ENCODE data around the gene CORIN.

The CORIN gene

DNA sequence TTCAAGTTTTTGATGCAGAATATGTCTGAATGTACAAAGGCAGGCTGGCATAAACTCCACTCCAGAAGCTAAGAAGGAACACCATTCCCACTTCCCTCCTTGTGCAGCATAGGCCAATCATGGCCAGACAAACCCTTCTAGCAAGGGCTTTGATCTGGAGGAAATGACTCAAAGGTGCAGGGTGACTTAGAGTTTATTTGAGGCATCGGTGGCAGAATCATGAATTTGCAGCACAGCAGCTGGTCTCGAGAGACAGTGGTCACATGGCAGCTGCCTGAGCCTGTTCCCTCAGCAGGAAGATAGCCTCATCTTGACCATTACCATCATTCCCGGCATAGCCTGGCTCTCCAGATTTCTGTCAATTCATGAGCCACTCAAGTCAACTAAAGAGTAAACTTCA is 198.3 kb downstream of the CORIN start:
- no peak for DNase-seq (ENCODE audit: extremely low read depth, low read depth)
- TF ChIP-seq, protein P1, sequence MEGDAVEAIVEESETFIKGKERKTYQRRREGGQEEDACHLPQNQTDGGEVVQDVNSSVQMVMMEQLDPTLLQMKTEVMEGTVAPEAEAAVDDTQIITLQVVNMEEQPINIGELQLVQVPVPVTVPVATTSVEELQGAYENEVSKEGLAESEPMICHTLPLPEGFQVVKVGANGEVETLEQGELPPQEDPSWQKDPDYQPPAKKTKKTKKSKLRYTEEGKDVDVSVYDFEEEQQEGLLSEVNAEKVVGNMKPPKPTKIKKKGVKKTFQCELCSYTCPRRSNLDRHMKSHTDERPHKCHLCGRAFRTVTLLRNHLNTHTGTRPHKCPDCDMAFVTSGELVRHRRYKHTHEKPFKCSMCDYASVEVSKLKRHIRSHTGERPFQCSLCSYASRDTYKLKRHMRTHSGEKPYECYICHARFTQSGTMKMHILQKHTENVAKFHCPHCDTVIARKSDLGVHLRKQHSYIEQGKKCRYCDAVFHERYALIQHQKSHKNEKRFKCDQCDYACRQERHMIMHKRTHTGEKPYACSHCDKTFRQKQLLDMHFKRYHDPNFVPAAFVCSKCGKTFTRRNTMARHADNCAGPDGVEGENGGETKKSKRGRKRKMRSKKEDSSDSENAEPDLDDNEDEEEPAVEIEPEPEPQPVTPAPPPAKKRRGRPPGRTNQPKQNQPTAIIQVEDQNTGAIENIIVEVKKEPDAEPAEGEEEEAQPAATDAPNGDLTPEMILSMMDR (IDR thresholded peaks at IDR 0.05; ENCODE audit: low read depth, low read length), result no peak

DNA sequence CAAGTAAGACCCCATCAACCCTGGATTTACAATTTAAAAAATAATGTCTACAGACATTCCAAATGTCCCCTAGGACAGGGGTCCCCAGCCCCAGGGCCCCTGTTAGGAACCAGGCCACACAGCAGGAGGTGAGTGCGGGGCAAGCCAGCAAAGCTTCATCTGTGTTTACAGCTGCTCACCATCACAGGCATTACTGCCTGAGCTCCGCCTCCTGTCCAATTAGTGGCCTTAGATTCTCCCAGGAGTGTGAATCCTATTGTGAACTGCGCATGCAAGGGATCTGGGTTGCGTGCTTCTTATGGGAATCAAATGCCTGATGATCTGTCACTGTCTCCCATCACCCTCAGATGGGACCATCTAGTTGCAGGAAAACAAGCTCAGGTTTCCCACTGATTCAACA is 206.7 kb downstream of the CORIN start:
- TF ChIP-seq, protein P1 (IDR thresholded peaks at IDR 0.05; ENCODE audit: low read depth, low read length), result no peak

GRCh38 chr4:47624031-47624441 is 213.8 kb downstream of the CORIN start:
- no peak for DNase-seq (ENCODE audit: extremely low read depth, low read depth)
- TF ChIP-seq, protein P1 (IDR thresholded peaks at IDR 0.05; ENCODE audit: low read depth, low read length), result no peak

More for the DNA sequence above, 206.7 kb downstream of the CORIN start:
- no peak for DNase-seq (ENCODE audit: extremely low read depth, low read depth)

- no peak for DNase-seq (ENCODE audit: extremely low read depth, low read depth)
- TF ChIP-seq, protein P1 (IDR thresholded peaks at IDR 0.05; ENCODE audit: low read depth, low read length), result no peak
Observed at GRCh38 chr4:47621181-47621580, 216.7 kb downstream of the CORIN start.

GRCh38 chr4:47619691-47620090 is 218.2 kb downstream of the CORIN start:
- DNase-seq (ENCODE audit: extremely low read depth, low read depth), result no peak
- TF ChIP-seq, protein P1 (IDR thresholded peaks at IDR 0.05; ENCODE audit: low read depth, low read length), result no peak

- TF ChIP-seq, protein P1 (IDR thresholded peaks at IDR 0.05; ENCODE audit: low read depth, low read length), result no peak
- DNase-seq (ENCODE audit: extremely low read depth, low read depth), result no peak
Observed at GRCh38 chr4:47617607-47618006, 220.3 kb downstream of the CORIN start.

DNA sequence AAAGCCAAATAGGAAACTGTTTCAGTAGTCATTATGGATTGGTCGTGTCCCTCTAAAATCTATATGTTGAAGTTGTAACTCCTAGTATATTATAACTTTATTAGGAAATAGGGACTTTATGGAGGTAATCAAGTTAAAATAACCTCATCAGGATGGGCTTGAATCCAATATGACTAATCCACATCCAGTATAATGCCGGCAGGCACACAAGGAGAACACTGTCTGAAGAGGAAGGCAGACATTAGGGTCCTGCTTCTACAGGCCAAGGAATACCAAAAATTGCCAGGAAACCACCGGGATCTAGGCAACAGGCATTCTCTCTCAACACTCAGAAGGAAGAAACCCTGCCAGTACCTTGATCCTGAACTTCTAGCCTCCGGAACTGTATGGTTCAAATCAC is 222.5 kb downstream of the CORIN start:
- DNase-seq (ENCODE audit: extremely low read depth, low read depth), result no peak
- TF ChIP-seq, protein P1 (IDR thresholded peaks at IDR 0.05; ENCODE audit: low read depth, low read length), result no peak
